ENCODE results near the gene MID1.

GRCh38 chrX:10603612-10604011 is 16.8 kb downstream of the MID1 start:
- TF ChIP-seq CTCF (conservative IDR thresholded peaks at IDR 0.05; ENCODE audit: low read length): no peak
- no peak for TF ChIP-seq EZH2phosphoT487 (IDR thresholded peaks at IDR 0.05; ENCODE audit: borderline replicate concordance)
